Fibroblast of the aortic adventitia (primary cell): ENCODE results near the gene NLRC5. TPM values are rescaled to one million over a fixed set of nuclear protein-coding genes. Genes with fewer than 3 reads are reported as not detected.
A peak's percentile ranks its signal among the peaks of the same experiment; 100 is the strongest.

ENCODE experiments used
- DNase-seq: peaks from one replicate; pipeline ENCODE4 v3.0.0-alpha.2; 2010; ENCODE audit warnings: low read depth
- H3K4me3 ChIP-seq: 2 replicates; pipeline ENCODE4 v1.5.1; 2011; ENCODE audit warnings: low read depth, mild to moderate bottlenecking, control low read depth, low read length, moderate library complexity
- total RNA-seq: library from RNA; depleted of rRNA; stranded (reverse); fragments of >200 nt; gene quantifications from 2 replicates; pipeline ENCODE4 v1.2.3, GENCODE V29; 2012; ENCODE audit warnings: low replicate concordance
- TF ChIP-seq, protein P1 (sequence below): IDR thresholded peaks from 2 replicates; pipeline ENCODE4 v1.5.1; 2011; ENCODE audit warnings: mild to moderate bottlenecking, low read length, control low read depth, inconsistent platforms; ENCODE audit not compliant: insufficient read depth

The NLRC5 gene
- total RNA-seq, 1 donor, result 31.0 TPM

DNA sequence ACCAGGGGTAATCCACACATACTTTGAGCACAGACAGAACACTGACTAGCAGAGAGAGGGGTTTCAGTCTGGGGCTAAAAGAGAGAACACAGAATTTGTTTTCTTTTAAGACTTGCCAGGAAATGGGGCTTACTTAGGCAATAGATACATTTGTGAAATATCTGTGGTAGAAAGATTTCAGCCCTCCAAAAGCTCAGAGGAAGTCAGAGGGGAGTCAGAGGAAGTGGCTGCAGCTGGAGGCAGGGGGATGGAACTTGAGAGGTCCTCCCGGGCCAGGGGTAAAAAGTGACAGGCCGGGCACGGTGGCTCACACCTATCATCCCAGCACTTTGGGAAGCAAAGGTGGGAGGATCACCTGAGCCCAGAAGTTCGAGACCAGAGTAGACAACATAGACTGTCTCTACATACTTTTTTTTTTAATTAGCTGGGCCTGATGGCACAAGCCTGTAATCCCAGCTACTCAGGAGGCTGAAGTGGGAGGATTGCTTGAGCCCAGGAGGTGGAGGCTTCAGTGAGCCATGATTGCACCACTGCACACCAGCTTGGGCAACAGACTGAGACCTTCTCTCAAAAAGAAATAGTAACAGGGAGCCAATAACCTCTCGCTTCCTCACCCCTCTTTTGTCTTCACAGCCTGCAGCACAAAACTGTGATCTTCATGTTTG lies 49.9 kb downstream of the NLRC5 start:
- no peak overlapping the region for H3K4me3 ChIP-seq
- TF ChIP-seq, protein P1, sequence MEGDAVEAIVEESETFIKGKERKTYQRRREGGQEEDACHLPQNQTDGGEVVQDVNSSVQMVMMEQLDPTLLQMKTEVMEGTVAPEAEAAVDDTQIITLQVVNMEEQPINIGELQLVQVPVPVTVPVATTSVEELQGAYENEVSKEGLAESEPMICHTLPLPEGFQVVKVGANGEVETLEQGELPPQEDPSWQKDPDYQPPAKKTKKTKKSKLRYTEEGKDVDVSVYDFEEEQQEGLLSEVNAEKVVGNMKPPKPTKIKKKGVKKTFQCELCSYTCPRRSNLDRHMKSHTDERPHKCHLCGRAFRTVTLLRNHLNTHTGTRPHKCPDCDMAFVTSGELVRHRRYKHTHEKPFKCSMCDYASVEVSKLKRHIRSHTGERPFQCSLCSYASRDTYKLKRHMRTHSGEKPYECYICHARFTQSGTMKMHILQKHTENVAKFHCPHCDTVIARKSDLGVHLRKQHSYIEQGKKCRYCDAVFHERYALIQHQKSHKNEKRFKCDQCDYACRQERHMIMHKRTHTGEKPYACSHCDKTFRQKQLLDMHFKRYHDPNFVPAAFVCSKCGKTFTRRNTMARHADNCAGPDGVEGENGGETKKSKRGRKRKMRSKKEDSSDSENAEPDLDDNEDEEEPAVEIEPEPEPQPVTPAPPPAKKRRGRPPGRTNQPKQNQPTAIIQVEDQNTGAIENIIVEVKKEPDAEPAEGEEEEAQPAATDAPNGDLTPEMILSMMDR, result no peak
- DNase-seq, result peak; percentile 66

DNA sequence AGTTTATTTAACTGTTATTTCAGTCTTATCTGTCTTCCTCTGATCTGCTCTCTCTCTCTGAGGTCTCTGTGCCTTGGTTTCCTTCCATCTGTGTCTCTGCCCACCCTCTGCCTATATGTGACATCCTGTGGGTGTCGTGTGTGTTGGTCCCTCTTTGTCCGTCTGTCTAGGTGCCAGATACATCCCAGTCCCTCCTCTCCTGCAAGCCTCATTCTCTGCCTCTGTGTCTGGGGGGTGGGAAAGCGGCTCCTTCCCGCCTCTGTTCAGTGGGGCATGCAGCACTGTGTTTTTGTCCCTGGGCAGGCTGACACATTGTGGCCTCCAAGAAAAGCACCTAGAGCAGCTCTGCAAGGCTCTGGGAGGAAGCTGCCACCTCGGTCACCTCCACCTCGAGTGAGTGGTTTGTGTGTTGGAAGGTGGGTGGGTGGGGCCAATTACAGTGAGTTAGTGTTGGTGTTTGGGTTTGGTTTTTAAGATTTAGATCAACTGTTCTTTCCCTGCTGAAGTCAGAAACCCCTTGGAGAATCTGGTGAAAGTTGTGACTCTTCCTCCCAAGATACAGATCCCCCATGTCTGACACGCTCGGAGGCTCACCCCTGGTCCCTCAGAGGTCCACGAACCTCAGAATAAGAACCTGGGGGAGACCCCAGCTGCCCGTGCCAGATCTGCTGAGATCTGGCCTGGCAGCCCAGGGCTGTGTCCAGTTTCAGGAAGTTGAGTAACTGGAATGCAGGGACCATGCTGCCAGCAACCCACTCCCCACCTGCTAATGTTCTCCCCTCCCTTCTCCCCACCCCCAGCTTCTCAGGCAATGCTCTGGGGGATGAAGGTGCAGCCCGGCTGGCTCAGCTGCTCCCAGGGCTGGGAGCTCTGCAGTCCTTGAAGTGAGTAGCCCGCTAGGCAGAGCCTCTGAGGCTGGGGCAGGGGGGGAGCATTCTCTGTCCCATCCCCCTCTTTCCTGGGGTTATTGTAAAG lies 52.1 kb downstream of the NLRC5 start:
- no peak for DNase-seq
- TF ChIP-seq, protein P1, result no peak
- H3K4me3 ChIP-seq, result no peak overlapping the region

- H3K4me3 ChIP-seq, result no peak overlapping the region
- DNase-seq, result no peak
- TF ChIP-seq, protein P1, result no peak
These were observed 53.1 kb downstream of the NLRC5 start for GRCh38 chr16:57042157-57043111.

- H3K4me3 ChIP-seq, result no peak overlapping the region
- TF ChIP-seq, protein P1, result no peak
- no peak for DNase-seq
These were observed 53.9 kb downstream of the NLRC5 start for GRCh38 chr16:57043248-57043647.

GRCh38 chr16:57044931-57045693 lies 55.8 kb downstream of the NLRC5 start:
- no peak for DNase-seq
- H3K4me3 ChIP-seq, result no peak overlapping the region
- TF ChIP-seq, protein P1, result no peak
